Esophagus (tissue), 2 donors: ENCODE measurements around the gene PALMD. TPM values are rescaled to one million over a fixed set of nuclear protein-coding genes. Genes with fewer than 3 reads are reported as not detected.
A peak's percentile ranks its signal among the peaks of the same experiment; 100 is the strongest.

Experiments used
- H3K27ac ChIP-seq, 2 donors: one replicate each; pipeline ENCODE4 v1.5.1; 2013; ENCODE audit warnings: low read depth in 2 of 2, mild to moderate bottlenecking in 2 of 2, inconsistent platforms in 1 of 2, low read length in 1 of 2, moderate library complexity in 1 of 2
- H3K27me3 ChIP-seq, 2 donors: one replicate each; pipeline ENCODE4 v1.6.1; 2013; ENCODE audit warnings: low read length in 2 of 2, control low read depth in 1 of 2, mild to moderate bottlenecking in 1 of 2; ENCODE audit not compliant: insufficient read depth in 2 of 2, control insufficient read depth in 1 of 2
- H3K36me3 ChIP-seq, 2 donors: one replicate each; pipeline ENCODE4 v1.6.1; 2013; ENCODE audit warnings: low read length in 1 of 2; ENCODE audit not compliant: control insufficient read depth in 2 of 2, insufficient read depth in 2 of 2
- H3K4me1 ChIP-seq, 2 donors: one replicate each; pipeline ENCODE4 v1.6.1; 2013; ENCODE audit warnings: low read length in 1 of 2; ENCODE audit not compliant: control insufficient read depth in 2 of 2, insufficient read depth in 2 of 2
- H3K4me3 ChIP-seq, 2 donors: one replicate each; pipeline ENCODE4 v1.5.1; 2013; ENCODE audit warnings: low read length in 2 of 2, mild to moderate bottlenecking in 2 of 2, low read depth in 1 of 2, moderate library complexity in 1 of 2
- H3K9me3 ChIP-seq, 2 donors: one replicate each; pipeline ENCODE4 v1.6.1; 2013; ENCODE audit warnings: mild to moderate bottlenecking in 2 of 2, low read depth in 1 of 2, low read length in 1 of 2, moderate library complexity in 1 of 2; ENCODE audit not compliant: control insufficient read depth in 2 of 2, insufficient read depth in 1 of 2
- WGBS, 2 donors: extraction: QIAGEN DNeasy Blood & Tissue Kit; methylation state at CpG; one replicate each; pipeline ENCODE4 v1.1.7; 2013; 5-methylcytosine and 5-hydroxymethylcytosine counted together
- polyA plus RNA-seq, 2 donors: library from polyadenylated mRNA; stranded (reverse); fragments of 200-250 nt; gene quantifications; one replicate each; pipeline ENCODE4 v1.2.3, GENCODE V29; 2013
- donor health status: healthy with polysubstance abuse.
- donor health status: Bipolar disorder and iron deficiency.

PALMD gene
- 10 to 100 TPM; 18.3 to 35.9 TPM for polyA plus RNA-seq

DNA sequence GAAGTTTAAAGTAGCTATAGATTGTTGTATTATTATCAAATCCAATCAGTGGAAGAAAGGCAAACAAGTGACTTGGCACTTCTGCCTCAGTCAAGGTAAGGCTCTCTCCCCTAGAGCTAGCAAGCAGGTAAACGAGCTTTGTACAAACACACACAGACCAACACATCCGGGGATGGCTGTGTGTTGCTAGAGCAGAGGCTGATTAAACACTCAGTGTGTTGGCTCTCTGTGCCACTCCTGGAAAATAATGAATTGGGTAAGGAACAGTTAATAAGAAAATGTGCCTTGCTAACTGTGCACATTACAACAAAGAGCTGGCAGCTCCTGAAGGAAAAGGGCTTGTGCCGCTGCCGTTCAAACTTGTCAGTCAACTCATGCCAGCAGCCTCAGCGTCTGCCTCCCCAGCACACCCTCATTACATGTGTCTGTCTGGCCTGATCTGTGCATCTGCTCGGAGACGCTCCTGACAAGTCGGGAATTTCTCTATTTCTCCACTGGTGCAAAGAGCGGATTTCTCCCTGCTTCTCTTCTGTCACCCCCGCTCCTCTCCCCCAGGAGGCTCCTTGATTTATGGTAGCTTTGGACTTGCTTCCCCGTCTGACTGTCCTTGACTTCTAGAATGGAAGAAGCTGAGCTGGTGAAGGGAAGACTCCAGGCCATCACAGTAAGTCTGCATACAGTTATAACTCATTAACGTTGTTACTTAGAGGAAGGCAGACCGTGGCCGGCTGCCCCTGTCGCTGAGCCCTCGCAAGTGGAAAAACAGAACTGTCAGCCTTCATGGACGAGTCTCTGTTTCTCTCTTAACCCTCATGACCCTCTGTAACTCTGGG is at the start of gene PALMD:
PALMD (plus strand) TSS at position 415 of the 833 bp plus-strand sequence; CDS start at position 620, 205 bp downstream.
- 10 to 17% methylated on average over 17 of the region's 17 CpGs for WGBS, 2 donors
- Histone ChIP-seq H3K9me3 (no peaks in the 10 kb centered on the region), H3K36me3 (no peaks in the 10 kb centered on the region), H3K27ac (peak within 1 kb of the TSS; percentile 97 to 98), H3K4me1 (peaks cover 0 to 3% of the 10 kb centered on the region in 2 donors), H3K27me3 (no peaks in the 10 kb centered on the region), H3K4me3 (peak within 1 kb of the TSS; percentile 64 to 65)

- no peaks in the 10 kb centered on the region for H3K27me3 ChIP-seq
- 84 to 85% methylated on average over 2 of the region's 2 CpGs for WGBS, 2 donors
- H3K9me3 ChIP-seq, result no peaks in the 10 kb centered on the region
- no peak overlapping the region for H3K4me3 ChIP-seq
- H3K27ac ChIP-seq, result no peak overlapping the region
- no peaks in the 10 kb centered on the region for H3K36me3 ChIP-seq
- no peaks in the 10 kb centered on the region for H3K4me1 ChIP-seq
These were observed 47.0 kb upstream of the PALMD start for GRCh38 chr1:99598738-99599411.

DNA sequence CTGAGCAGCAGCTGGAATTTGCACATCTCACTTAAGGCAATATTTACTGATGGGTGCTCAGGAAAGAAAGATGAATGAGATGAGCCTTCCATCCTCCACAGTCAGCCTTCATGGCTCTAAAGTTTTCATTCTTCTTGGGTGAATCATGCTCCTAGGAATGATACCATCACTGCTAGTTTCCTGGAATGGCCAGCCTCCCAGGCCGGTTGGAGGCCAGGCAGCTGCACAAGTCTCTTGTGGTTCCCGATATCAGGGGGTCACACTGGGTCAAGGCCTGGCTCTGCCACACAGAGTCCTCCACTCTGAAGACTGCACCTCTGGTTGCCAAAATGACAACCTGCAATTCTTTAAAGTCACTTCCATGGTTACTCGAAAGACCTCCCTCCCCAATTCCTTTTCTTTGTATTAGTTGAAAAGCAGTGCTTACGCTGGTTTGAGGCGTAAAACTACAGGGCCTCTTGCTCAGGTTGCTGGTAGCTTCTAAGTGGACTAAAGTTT is 46.2 kb upstream of the PALMD start:
- Histone ChIP-seq H3K36me3 (no peaks in the 10 kb centered on the region), H3K4me3 (no peak overlapping the region), H3K27ac (no peak overlapping the region), H3K9me3 (no peaks in the 10 kb centered on the region), H3K4me1 (no peaks in the 10 kb centered on the region), H3K27me3 (no peaks in the 10 kb centered on the region)
- 80 to 83% methylated on average over 5 of the region's 5 CpGs for WGBS, 2 donors

DNA sequence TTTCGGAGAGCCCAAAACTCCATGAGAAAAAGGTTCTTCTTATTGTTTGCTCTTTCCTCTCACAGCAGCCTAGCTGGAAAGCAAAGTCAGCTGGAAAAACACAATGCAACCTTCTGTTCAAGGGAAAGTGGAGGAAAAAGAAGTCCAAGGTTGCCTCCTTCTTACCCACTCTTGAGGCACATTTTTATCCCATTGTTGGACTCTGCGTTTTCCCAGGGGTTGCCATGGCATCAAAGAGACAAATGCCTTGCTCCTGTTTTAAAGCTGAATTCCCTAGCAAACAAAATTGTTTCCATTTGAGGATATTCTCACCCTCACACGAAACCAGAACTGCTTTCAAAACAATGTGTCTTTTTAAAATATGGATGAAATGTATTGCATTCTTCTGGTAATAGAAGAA is 45.1 kb upstream of the PALMD start:
- H3K27ac ChIP-seq, result no peak overlapping the region

DNA sequence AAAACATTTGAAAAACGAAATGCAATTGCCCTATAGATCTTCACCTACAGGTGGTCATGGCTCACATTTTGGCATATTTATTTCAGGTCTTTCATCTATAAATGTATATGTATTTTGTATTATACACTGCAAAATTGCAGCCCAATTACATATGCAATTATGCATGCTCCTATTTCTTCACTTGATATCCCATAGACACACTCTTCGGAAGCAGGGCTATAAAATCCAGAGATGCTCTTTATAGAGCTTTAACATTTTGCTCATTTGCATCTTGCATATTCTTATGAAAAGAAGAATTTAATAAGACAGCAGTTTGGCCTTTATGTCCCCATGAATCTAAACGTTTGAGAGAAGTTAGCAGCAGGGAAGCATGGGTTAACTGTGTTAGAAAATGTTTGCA is 44.7 kb upstream of the PALMD start:
- no peak overlapping the region for H3K27ac ChIP-seq
- H3K4me1 ChIP-seq, result no peaks in the 10 kb centered on the region
- no peaks in the 10 kb centered on the region for H3K27me3 ChIP-seq
- 64 to 66% methylated on average over 3 of the region's 3 CpGs for WGBS, 2 donors
- H3K9me3 ChIP-seq, result no peaks in the 10 kb centered on the region
- no peak overlapping the region for H3K4me3 ChIP-seq
- no peaks in the 10 kb centered on the region for H3K36me3 ChIP-seq

More for the DNA sequence above, 45.1 kb upstream of the PALMD start:
- no peak overlapping the region for H3K4me3 ChIP-seq
- H3K36me3 ChIP-seq, result no peaks in the 10 kb centered on the region
- H3K9me3 ChIP-seq, result no peaks in the 10 kb centered on the region
- WGBS, 2 donors, result 50% methylated on average over 3 of the region's 3 CpGs
- no peaks in the 10 kb centered on the region for H3K27me3 ChIP-seq
- no peaks in the 10 kb centered on the region for H3K4me1 ChIP-seq

DNA sequence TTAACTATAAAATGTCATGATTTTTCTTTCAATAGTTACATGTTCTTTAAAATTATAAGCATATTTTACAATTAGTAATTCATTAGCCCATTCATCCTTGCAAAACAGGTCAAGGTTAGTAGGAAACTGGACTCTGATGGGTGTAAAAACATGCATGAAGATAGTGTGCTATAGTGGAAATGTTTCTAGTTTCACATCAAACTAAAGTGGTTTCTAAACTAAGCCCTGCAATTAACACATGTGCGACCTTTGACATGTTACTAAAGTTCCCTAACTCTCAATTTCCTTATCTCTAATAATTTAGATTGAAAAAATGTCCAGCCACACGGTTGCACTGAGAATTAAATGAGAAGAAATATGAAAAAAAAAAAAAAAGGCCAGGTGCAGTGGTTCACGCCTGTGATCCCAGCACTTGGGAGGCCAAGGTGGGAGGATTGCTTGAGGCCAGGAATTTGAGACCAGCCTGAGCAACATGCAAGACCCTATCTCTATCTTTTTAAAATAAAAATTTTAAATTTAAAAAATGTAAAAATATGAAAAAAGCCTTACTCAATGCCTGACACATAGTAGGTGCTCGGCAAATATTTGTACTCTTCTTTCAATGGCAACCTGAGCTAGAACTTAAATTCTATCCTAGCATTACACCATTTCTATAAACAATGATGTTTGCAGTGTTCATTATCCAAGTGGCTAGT is 44.1 kb upstream of the PALMD start:
- WGBS, 2 donors, result 78 to 88% methylated on average over 4 of the region's 4 CpGs
- H3K36me3 ChIP-seq, result no peaks in the 10 kb centered on the region
- H3K4me3 ChIP-seq, result no peak overlapping the region
- no peaks in the 10 kb centered on the region for H3K4me1 ChIP-seq
- no peaks in the 10 kb centered on the region for H3K27me3 ChIP-seq
- no peaks in the 10 kb centered on the region for H3K9me3 ChIP-seq
- no peak overlapping the region for H3K27ac ChIP-seq

DNA sequence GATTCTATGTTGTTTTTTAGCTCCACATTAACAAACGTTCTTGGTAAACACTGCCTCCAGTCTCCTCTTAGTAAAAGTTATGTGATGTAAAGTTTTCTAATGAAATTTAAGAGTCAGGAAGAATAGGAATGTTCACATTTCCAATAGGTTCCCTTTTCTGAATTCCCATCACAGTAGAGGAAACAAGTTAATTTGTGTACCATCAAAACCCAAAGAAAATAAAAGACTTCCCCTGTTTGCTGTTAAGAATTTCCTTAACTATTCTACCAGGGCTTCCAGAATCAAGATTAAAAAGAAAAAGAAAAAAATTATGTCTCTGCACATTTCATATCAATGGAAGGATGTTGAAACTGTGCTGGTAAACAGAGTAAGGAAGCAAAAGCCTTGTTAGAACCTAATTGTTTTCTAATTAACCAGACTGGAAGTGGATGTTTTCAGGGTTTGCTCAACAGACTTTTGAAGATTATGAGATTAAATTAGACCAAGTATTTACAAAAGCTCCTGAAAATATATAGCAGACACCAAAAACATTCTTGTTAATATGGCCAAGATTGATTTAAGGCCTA is 43.4 kb upstream of the PALMD start:
- Histone ChIP-seq H3K4me1 (no peaks in the 10 kb centered on the region), H3K9me3 (no peaks in the 10 kb centered on the region), H3K27ac (no peak overlapping the region), H3K27me3 (no peaks in the 10 kb centered on the region), H3K4me3 (no peak overlapping the region), H3K36me3 (no peaks in the 10 kb centered on the region)
- 50 to 51% methylated on average over 1 of the region's 1 CpG for WGBS, 2 donors

DNA sequence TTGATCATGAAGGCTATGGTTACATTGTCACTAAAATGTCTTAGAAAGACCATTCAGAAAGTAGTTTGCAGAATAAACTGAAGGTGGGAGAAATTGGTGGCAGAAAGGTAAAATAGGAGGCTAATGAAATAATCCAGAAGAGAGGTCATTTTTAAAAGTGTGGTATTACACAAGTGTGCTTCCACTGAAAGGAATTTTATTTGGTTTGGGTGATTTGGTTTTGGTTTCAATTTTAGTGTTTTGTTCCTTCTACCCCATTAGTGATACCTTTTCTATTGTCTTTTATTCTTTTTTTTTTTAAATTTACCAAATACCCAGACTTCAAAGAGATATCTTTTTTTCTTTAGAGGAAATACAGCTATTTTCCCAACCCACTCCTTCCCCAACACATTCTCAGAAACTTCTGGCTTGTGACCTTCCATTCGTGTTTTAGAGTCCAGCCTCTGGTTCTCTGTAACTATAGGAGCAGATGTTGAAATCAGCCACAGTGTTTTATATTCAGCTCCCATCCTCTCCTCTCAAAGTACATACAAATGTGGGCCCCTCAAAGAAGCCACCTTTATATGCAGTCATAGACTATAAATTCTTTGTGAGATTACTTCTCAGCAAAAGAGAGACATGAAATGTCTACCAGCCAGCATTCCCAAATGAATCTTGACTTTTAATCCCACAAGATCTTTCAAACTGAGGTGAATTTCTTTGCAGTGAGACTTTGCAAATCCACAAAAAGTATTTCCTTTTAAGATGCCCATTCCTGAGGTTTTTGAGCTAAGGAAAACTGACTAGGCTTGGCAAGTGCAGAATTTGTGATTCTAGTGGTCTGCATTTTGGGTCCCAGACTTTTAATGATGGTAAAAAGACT is 42.0 kb upstream of the PALMD start:
- Histone ChIP-seq H3K36me3 (no peaks in the 10 kb centered on the region), H3K4me3 (no peak overlapping the region), H3K27me3 (no peaks in the 10 kb centered on the region), H3K27ac (no peak overlapping the region), H3K4me1 (no peaks in the 10 kb centered on the region), H3K9me3 (no peaks in the 10 kb centered on the region)
- 50 to 59% methylated on average over 1 of the region's 1 CpG for WGBS, 2 donors
